Vagina (tissue), 2 donors: ENCODE data around the gene AMPD3. TPM values are rescaled to one million over a fixed set of nuclear protein-coding genes. Genes with fewer than 3 reads are reported as not detected.

Experiments
- DNase-seq, 2 donors: peaks; one replicate each; pipeline ENCODE4 v3.0.0-alpha.2; 2017; ENCODE audit errors: extremely low spot score in 2 of 2
- H3K27ac ChIP-seq: fragments of 200-600 bp; sonication (generic); one replicate; pipeline ENCODE4 v1.5.1; 2019
- H3K27me3 ChIP-seq: fragments of 200-600 bp; sonication (generic); one replicate; pipeline ENCODE4 v1.5.1; 2019
- H3K36me3 ChIP-seq, 2 donors: fragments of 200-600 bp; sonication (generic); one replicate each; pipeline ENCODE4 v1.5.1; 2017 to 2019
- H3K4me1 ChIP-seq: fragments of 200-600 bp; sonication (generic); one replicate; pipeline ENCODE4 v1.5.1; 2019
- H3K4me3 ChIP-seq, 2 donors: fragments of 200-600 bp; sonication (generic); 1 replicate in 1 of 2; 2 replicates in 1 of 2; pipeline ENCODE4 v1.5.1; 2016 to 2019
- H3K9me3 ChIP-seq: fragments of 200-600 bp; sonication (generic); one replicate; pipeline ENCODE4 v1.5.1; 2019
- CTCF ChIP-seq, 3 experiments: fragments of 450-650 bp in 2 of 3; fragments of 200-600 bp in 1 of 3; sonication (generic) in 1 of 3; IDR thresholded peaks; one replicate each; pipeline ENCODE4 v1.5.1; 2017 to 2019; ENCODE audit warnings: antibody characterized with exemption in 3 of 3, mild to moderate bottlenecking in 2 of 3, moderate library complexity in 2 of 3
- POLR2A ChIP-seq, 2 donors: fragments of 450-650 bp; IDR thresholded peaks; one replicate each; pipeline ENCODE4 v1.6.1; 2017; ENCODE audit warnings: antibody characterized with exemption in 2 of 2, mild to moderate bottlenecking in 2 of 2, moderate library complexity in 2 of 2
- POLR2AphosphoS5 ChIP-seq, 2 donors: sonication (generic); formaldehyde crosslinking; IDR thresholded peaks; one replicate each; pipeline ENCODE4 v1.9.0; 2017; ENCODE audit warnings: antibody characterized with exemption in 2 of 2, mild to moderate bottlenecking in 2 of 2, low read depth in 1 of 2; ENCODE audit not compliant: insufficient read depth in 1 of 2
- intact Hi-C: fragments of 100-400 bp; cut with DNase I; formaldehyde crosslinking; loops from one replicate; pipeline ENCODE4 v1.15.1; 2023
- total RNA-seq: library from RNA; depleted of rRNA; stranded (reverse); fragments of >200 nt; gene quantifications from one replicate; pipeline ENCODE4 v1.2.3, GENCODE V29; 2016

The AMPD3 gene
- total RNA-seq, 1 donor from 2014 or later = 20.1 TPM

GRCh38 chr11:10544491-10545465 is 89.7 kb downstream of the AMPD3 start:
- H3K4me3 ChIP-seq = no peak overlapping the region
- H3K27ac ChIP-seq = no peak overlapping the region
- TF ChIP-seq POLR2AphosphoS5 (IDR thresholded peaks at IDR 0.05; ENCODE audit: insufficient read depth in 1 of 2, low read depth in 1 of 2) (no peak), POLR2A (IDR thresholded peaks at IDR 0.05) (no peak), CTCF (IDR thresholded peaks at IDR 0.05) (no peak)
- H3K27me3 ChIP-seq = no peaks in the 10 kb centered on the region
- no peaks in the 10 kb centered on the region for H3K9me3 ChIP-seq
- H3K4me1 ChIP-seq = peaks cover 7% of the 10 kb centered on the region
- DNase-seq = no peak
- intact Hi-C loops = no loop called here
- no peaks in the 10 kb centered on the region for H3K36me3 ChIP-seq

- TF ChIP-seq CTCF (IDR thresholded peaks at IDR 0.05) (no peak), POLR2A (IDR thresholded peaks at IDR 0.05) (no peak), POLR2AphosphoS5 (IDR thresholded peaks at IDR 0.05; ENCODE audit: insufficient read depth in 1 of 2, low read depth in 1 of 2) (no peak)
- Histone ChIP-seq H3K36me3 (no peaks in the 10 kb centered on the region), H3K27ac (no peak overlapping the region), H3K9me3 (no peaks in the 10 kb centered on the region), H3K27me3 (no peaks in the 10 kb centered on the region), H3K4me3 (no peak overlapping the region), H3K4me1 (no peaks in the 10 kb centered on the region)
- DNase-seq = no peak
- intact Hi-C loops = no loop called here
These were observed 95.6 kb downstream of the AMPD3 start for GRCh38 chr11:10550503-10551289.

GRCh38 chr11:10551290-10551592 is 96.2 kb downstream of the AMPD3 start:
- Histone ChIP-seq H3K4me3 (no peak overlapping the region), H3K4me1 (no peaks in the 10 kb centered on the region), H3K36me3 (no peaks in the 10 kb centered on the region), H3K9me3 (no peaks in the 10 kb centered on the region), H3K27me3 (no peaks in the 10 kb centered on the region), H3K27ac (no peak overlapping the region)
- no peak for TF ChIP-seq POLR2AphosphoS5 (IDR thresholded peaks at IDR 0.05; ENCODE audit: insufficient read depth in 1 of 2, low read depth in 1 of 2)
- TF ChIP-seq CTCF (IDR thresholded peaks at IDR 0.05) = no peak
- no peak for TF ChIP-seq POLR2A (IDR thresholded peaks at IDR 0.05)
- intact Hi-C loops = no loop called here
- no peak for DNase-seq

- no peaks in the 10 kb centered on the region for H3K9me3 ChIP-seq
- intact Hi-C loops = no loop called here
- H3K36me3 ChIP-seq = no peaks in the 10 kb centered on the region
- H3K27me3 ChIP-seq = no peaks in the 10 kb centered on the region
- H3K4me3 ChIP-seq = no peak overlapping the region
- H3K4me1 ChIP-seq = no peaks in the 10 kb centered on the region
- no peak for DNase-seq
- H3K27ac ChIP-seq = no peak overlapping the region
- no peak for TF ChIP-seq POLR2AphosphoS5 (IDR thresholded peaks at IDR 0.05; ENCODE audit: insufficient read depth in 1 of 2, low read depth in 1 of 2)
- TF ChIP-seq POLR2A (IDR thresholded peaks at IDR 0.05) = no peak
- TF ChIP-seq CTCF (IDR thresholded peaks at IDR 0.05) = no peak
These were observed 96.8 kb downstream of the AMPD3 start for GRCh38 chr11:10551845-10552352.
